ENCODE data around the gene OS9. TPM values are rescaled to one million over a fixed set of nuclear protein-coding genes. Genes with fewer than 3 reads are reported as not detected.
"Not testable (repeated sequence)": the region's sequence is repeated elsewhere in the genome, so short reads cannot be mapped to it uniquely, and the experiment has no call there.

Gene OS9, protein sequence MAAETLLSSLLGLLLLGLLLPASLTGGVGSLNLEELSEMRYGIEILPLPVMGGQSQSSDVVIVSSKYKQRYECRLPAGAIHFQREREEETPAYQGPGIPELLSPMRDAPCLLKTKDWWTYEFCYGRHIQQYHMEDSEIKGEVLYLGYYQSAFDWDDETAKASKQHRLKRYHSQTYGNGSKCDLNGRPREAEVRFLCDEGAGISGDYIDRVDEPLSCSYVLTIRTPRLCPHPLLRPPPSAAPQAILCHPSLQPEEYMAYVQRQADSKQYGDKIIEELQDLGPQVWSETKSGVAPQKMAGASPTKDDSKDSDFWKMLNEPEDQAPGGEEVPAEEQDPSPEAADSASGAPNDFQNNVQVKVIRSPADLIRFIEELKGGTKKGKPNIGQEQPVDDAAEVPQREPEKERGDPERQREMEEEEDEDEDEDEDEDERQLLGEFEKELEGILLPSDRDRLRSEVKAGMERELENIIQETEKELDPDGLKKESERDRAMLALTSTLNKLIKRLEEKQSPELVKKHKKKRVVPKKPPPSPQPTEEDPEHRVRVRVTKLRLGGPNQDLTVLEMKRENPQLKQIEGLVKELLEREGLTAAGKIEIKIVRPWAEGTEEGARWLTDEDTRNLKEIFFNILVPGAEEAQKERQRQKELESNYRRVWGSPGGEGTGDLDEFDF
- total RNA-seq = 100 to 1,000 TPM; 100 to 107 TPM

DNA sequence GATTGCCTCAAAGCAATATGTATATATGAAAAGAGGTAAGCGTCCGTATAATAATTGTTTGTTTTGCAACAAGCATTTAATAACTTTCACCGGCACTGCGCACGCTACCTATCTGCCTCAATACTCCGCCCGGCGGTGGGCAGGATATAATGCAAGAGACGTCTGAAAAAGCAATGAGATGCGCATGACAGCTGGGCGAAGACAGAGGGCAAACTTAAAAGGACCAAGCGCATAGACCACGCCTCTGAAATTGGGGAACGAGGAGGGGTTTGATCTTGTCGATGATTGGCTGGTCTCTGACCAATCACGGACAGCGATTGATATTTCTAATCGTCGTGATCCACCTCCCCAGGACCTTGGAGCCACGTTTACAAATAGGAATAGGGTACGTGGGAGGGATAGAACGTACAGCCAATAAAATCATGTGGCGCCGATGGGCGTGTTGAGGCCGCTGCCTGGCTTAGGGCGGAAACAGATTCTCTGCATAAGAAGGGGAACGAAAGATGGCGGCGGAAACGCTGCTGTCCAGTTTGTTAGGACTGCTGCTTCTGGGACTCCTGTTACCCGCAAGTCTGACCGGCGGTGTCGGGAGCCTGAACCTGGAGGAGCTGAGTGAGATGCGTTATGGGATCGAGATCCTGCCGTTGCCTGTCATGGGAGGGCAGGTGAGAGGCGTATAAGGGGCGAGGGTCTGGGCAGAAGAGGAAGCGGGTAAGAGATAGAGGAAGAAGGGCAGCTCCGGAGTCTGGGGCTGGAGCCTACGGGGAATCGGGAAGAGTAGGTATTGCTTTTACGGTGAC is at the start of gene OS9:
Gene OS9 (plus strand): TSS at position 474 of the 800 bp plus-strand sequence. CDS start 30 bp downstream, at position 504.
- peak; percentile 99 for DNase-seq
- Mint-ChIP-seq H3K4me1 (ENCODE audit: low read depth) (peaks cover 2% of the 10 kb centered on the region), H3K36me3 (ENCODE audit: low read depth) (peaks cover 21% of the 10 kb centered on the region), H3K4me3 (no peak within 1 kb of the TSS), H3K9me3 (ENCODE audit: insufficient read depth) (no peaks in the 10 kb centered on the region), H3K27me3 (ENCODE audit: low read depth) (peaks cover 11% of the 10 kb centered on the region), H3K27ac (no peak within 1 kb of the TSS)
- ChIA-PET POLR2A (interaction anchor here (0.7 to 1.8 kb wide), 7 partner anchors 9 to 94 kb away, joined by 3 to 4 read pairs (median 3); no protein-coding TSS in a partner anchor), CTCF (interaction anchor here (0.6 to 3.2 kb wide), 10 partner anchors 9 to 235 kb away, joined by 3 to 12 read pairs (median 4); partner anchors contain the start of gene GLI1)
- peak; percentile 99 for ATAC-seq

DNA sequence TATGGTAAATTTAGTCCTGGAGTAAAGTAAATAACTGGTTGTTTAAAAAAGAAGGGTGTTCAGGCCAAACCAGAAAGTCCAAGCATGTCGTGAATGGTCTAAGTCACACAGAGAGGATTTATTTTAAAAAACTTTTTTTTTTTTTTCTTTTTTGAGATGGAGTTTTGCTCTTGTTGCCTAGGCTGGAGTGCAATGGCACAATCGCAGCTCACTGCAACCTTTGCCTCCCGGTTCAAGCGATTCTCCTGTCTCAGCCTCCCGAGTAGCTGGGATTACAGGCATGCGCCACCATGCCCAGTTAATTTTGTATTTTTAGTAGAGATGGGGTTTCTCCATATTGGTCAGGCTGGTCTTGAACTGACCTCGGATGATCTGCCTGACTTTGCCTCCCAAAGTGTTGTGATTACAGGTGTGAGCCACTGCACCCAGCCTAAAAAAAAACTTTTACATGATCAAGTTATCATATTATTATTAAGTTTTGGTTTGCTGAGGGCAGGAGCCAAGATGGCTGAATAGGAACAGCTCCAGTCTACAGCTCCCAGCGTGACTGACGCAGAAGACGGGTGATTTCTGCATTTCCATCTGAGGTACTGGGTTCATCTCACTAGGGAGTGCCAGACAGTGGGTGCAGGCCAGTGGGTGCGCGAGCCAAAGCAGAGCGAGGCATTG is 47.8 kb upstream of the OS9 start:
- H3K27ac Mint-ChIP-seq; H3K4me3 Mint-ChIP-seq; POLR2A ChIA-PET; DNase-seq; H3K36me3 Mint-ChIP-seq (ENCODE audit: low read depth); H3K4me1 Mint-ChIP-seq (ENCODE audit: low read depth); H3K9me3 Mint-ChIP-seq (ENCODE audit: insufficient read depth); ATAC-seq; H3K27me3 Mint-ChIP-seq (ENCODE audit: low read depth): not testable (repeated sequence)
- CTCF ChIA-PET = interaction anchor here (1.0 to 1.1 kb wide), 2 partner anchors 18 to 40 kb away, joined by 3 read pairs; no protein-coding TSS in a partner anchor

DNA sequence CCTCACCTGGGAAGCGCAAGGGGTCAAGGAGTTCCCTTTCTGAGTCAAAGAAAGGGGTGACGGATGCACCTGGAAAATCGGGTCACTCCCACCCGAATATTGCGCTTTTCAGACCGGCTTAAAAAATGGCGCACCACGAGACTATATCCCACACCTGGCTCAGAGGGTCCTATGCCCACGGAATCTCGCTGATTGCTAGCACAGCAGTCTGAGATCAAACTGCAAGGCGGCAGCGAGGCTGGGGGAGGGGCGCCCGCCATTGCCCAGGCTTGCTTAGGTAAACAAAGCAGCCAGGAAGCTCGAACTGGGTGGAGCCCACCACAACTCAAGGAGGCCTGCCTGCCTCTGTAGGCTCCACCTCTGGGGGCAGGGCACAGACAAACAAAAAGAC is 47.3 kb upstream of the OS9 start:
- POLR2A ChIA-PET; H3K27me3 Mint-ChIP-seq (ENCODE audit: low read depth); H3K36me3 Mint-ChIP-seq (ENCODE audit: low read depth); H3K4me1 Mint-ChIP-seq (ENCODE audit: low read depth); H3K4me3 Mint-ChIP-seq; DNase-seq; ATAC-seq; CTCF ChIA-PET; H3K27ac Mint-ChIP-seq; H3K9me3 Mint-ChIP-seq (ENCODE audit: insufficient read depth): not testable (repeated sequence)

DNA sequence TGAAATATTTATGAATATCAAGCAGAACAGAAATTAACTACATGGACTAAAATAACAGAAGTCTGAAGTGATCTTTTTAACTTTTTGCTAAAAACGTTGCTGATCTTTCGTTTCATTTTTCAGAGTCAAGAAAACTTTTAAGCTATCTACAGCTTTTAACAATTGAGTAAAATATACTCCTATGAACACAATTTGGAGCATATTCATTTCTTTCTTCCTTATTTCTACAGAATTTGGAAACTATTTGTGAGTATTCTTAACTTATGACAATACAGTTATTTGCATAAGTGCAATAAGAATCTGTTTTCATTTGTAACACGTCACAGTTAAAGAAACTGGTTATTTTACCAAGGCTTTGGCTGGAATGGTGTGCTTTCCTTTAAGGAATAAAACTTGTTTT is 39.9 kb upstream of the OS9 start:
- peaks cover 1% of the 10 kb centered on the region for H3K36me3 Mint-ChIP-seq (ENCODE audit: low read depth)
- H3K27ac Mint-ChIP-seq = no peak overlapping the region
- no peak for DNase-seq
- POLR2A ChIA-PET = no interaction called here
- H3K27me3 Mint-ChIP-seq (ENCODE audit: low read depth) = peaks cover 6% of the 10 kb centered on the region
- no peak overlapping the region for H3K4me3 Mint-ChIP-seq
- H3K9me3 Mint-ChIP-seq (ENCODE audit: insufficient read depth) = peaks cover 15% of the 10 kb centered on the region
- no peak for ATAC-seq
- CTCF ChIA-PET = no interaction called here
- H3K4me1 Mint-ChIP-seq (ENCODE audit: low read depth) = no peaks in the 10 kb centered on the region

DNA sequence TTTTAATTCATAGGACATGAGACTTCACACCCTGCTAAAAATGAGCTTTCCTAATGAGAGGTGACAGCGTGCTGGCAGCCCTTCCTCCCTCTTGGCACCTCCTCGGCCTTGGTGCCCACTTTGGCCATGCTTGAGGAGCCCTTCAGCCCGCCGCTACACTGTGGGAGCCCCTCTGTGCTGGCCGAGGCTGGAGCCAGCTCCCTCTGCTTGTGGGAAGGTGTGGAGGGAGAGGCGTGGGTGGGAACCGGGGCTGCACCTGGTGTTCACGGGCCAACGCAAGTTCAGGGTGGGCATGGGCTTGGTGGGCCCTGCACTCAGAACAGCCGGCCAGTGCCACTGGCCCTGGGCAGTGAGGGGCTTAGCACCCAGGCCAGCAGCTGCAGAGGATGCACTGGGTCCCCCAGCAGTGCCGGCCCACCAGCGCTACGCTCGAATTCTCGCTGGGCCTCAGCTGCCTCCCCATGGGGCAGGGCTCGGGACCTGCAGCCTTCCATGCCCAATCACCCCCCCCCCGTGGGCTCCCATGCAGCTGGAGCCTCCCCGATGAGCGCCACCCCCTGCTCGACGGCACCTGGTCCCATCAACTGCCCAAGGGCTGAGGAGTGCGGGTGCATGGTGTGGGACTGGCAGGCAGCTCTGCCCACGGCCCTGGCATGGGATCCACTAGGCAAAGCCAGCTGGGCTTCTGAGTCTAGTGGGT is 38.2 kb upstream of the OS9 start:
- Mint-ChIP-seq H3K27ac (no peak overlapping the region), H3K9me3 (ENCODE audit: insufficient read depth) (peaks cover 15% of the 10 kb centered on the region), H3K4me1 (ENCODE audit: low read depth) (no peaks in the 10 kb centered on the region), H3K27me3 (ENCODE audit: low read depth) (peaks cover 6% of the 10 kb centered on the region), H3K4me3 (no peak overlapping the region), H3K36me3 (ENCODE audit: low read depth) (peaks cover 1% of the 10 kb centered on the region)
- POLR2A ChIA-PET = interaction anchor here (0.6 kb wide), 1 partner anchor 384 kb away, joined by 3 read pairs; no protein-coding TSS in a partner anchor
- ATAC-seq (no peak), DNase-seq (no peak)
- CTCF ChIA-PET = no interaction called here

DNA sequence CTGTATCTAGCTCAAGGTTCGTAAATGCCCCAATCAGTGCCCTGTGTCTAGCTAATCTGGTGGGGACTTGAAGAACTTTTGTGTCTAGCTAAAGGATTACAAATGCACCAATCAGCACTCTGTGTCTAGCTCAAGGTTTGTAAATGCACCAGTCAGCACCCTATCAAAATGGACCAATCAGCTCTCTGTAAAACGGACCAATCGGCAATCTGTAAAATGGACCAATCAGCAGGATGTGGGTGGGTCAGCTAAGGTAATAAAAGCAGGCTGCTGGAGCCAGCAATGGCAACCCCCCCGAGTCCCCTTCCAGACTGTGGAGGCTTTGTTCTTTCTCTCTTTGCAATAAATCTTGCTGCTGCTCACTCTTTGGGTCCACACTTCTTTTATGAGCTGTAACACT is 37.5 kb upstream of the OS9 start:
- DNase-seq; POLR2A ChIA-PET; ATAC-seq; H3K4me1 Mint-ChIP-seq (ENCODE audit: low read depth); H3K27me3 Mint-ChIP-seq (ENCODE audit: low read depth); H3K27ac Mint-ChIP-seq; H3K36me3 Mint-ChIP-seq (ENCODE audit: low read depth); H3K4me3 Mint-ChIP-seq: not testable (repeated sequence)
- CTCF ChIA-PET = interaction anchor here (1.0 kb wide), 1 partner anchor 73 kb away, joined by 6 read pairs; no protein-coding TSS in a partner anchor
- H3K9me3 Mint-ChIP-seq (ENCODE audit: insufficient read depth) = peaks cover 20% of the 10 kb centered on the region

DNA sequence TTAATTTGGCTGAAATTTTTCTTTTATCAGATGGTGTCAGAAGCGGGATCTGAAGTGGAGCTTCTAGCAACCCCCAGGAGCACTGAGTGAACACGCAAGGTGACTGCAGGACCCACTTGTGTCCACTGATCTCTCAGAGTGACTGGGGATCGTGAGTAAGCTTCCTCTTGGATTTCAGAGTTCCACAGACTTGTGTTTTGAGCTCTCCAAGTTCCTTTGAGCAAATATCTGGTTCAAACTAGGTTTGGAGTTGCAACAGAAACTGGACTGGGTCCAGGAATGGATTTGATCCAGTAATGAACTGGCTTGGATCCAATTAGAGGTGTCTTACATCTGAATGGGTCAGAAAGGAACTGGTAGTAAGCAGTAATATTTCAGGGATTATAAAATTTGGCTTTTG is 36.2 kb upstream of the OS9 start:
- DNase-seq = no peak
- peaks cover 6% of the 10 kb centered on the region for H3K27me3 Mint-ChIP-seq (ENCODE audit: low read depth)
- ATAC-seq = no peak
- ChIA-PET POLR2A (no interaction called here), CTCF (interaction anchor here (1.0 kb wide), 1 partner anchor 74 kb away, joined by 6 read pairs; no protein-coding TSS in a partner anchor)
- no peak overlapping the region for H3K27ac Mint-ChIP-seq
- H3K4me1 Mint-ChIP-seq (ENCODE audit: low read depth) = no peaks in the 10 kb centered on the region
- peaks cover 19% of the 10 kb centered on the region for H3K9me3 Mint-ChIP-seq (ENCODE audit: insufficient read depth)
- peaks cover 1% of the 10 kb centered on the region for H3K36me3 Mint-ChIP-seq (ENCODE audit: low read depth)
- H3K4me3 Mint-ChIP-seq = no peak overlapping the region

DNA sequence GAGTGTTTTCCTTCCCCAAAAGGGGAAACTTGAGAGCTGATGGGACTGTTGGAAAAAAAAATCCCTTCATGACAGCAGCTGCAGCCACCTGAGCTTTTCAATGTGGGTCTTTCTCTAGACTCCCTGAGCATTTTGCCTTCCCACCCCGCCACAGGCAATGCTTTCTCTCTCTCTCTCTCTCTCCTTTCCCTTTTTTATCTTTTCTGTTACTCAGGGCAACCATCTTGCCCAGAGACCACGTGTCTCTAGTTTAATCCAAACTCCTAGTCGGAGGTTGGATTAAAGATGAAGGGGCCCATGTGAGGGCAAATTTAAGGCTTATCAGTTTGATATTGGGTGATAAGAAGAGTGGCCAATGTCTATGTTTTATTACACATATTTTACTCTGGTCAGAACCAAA is 35.0 kb upstream of the OS9 start:
- H3K4me1 Mint-ChIP-seq (ENCODE audit: low read depth) = no peaks in the 10 kb centered on the region
- H3K27ac Mint-ChIP-seq = no peak overlapping the region
- peaks cover 6% of the 10 kb centered on the region for H3K27me3 Mint-ChIP-seq (ENCODE audit: low read depth)
- peaks cover 1% of the 10 kb centered on the region for H3K36me3 Mint-ChIP-seq (ENCODE audit: low read depth)
- ChIA-PET POLR2A (no interaction called here), CTCF (no interaction called here)
- H3K9me3 Mint-ChIP-seq (ENCODE audit: insufficient read depth) = peaks cover 15% of the 10 kb centered on the region
- DNase-seq (no peak), ATAC-seq (no peak)
- H3K4me3 Mint-ChIP-seq = no peak overlapping the region

DNA sequence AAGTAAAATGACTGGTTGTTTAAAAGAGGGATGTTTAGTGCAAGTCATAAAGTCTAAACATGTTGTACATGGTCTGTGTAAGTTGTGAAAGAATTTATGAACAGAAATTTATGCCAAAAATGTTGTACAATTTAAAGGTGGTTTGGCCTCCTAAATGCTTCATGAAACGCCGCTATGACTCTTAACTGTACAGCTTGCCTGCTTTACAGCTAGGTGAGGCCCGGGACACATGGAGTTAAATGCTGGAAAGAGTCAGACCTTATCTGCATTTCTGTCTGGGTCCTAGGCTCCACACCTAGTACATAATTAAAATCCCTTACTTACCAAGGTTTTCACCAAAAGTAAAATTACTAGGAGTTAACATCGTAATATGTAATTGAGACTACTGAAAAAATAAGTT is 32.6 kb upstream of the OS9 start:
- Mint-ChIP-seq H3K4me3 (no peak overlapping the region), H3K27me3 (ENCODE audit: low read depth) (peaks cover 5% of the 10 kb centered on the region), H3K4me1 (ENCODE audit: low read depth) (no peaks in the 10 kb centered on the region), H3K9me3 (ENCODE audit: insufficient read depth) (peaks cover 8% of the 10 kb centered on the region), H3K27ac (no peak overlapping the region), H3K36me3 (ENCODE audit: low read depth) (no peaks in the 10 kb centered on the region)
- CTCF ChIA-PET = no interaction called here
- DNase-seq (no peak), ATAC-seq (no peak)
- POLR2A ChIA-PET = no interaction called here

DNA sequence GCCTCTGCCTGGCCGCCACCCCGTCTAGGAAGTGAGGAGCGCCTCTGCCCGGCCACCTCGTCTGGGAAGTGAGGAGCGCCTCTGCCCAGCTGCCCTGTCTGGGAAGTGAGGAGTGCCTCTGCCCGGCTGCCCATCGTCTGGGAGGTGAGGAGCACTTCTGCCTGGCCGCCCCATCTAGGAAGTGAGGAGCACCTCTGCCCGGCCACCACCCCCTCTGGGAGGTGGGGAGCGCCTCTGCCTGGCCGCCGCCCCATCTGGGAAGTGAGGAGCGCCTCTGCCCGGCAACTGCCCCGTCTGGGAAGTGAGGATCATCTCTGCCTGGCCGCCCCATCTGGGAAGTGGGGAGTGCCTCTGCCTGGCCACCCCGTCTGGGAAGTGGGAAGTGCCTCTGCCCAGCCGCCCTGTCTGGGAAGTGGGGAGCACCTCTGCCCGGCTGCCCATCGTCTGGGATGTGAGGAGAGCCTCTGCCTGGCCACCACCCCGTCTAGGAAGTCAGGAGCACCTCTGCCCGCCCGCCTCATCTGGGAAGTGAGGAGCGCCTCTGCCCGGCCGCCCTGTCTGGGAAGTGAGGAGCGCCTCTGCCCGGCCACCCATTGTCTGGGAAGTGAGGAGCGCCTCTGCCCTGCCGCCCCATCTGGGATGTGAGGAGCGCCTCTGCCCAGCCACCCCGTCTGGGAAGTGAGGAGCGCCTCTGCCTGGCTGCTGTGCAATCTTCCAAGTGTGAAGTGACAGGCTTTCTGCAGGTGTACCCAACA is 28.7 kb upstream of the OS9 start:
- DNase-seq; H3K27me3 Mint-ChIP-seq (ENCODE audit: low read depth); H3K4me1 Mint-ChIP-seq (ENCODE audit: low read depth); POLR2A ChIA-PET; ATAC-seq; H3K9me3 Mint-ChIP-seq (ENCODE audit: insufficient read depth); H3K36me3 Mint-ChIP-seq (ENCODE audit: low read depth); CTCF ChIA-PET; H3K27ac Mint-ChIP-seq; H3K4me3 Mint-ChIP-seq: not testable (repeated sequence)

Data from activated CD8-positive, alpha-beta T cell treated with anti-CD3 and anti-CD28 coated beads, Interleukin-2, amount 10 ng/mL, durations not matched to agents 7 days and 5 days (primary cell).